GM12878 (cell line): ENCODE data around the gene GNA15. TPM values are rescaled to one million over a fixed set of nuclear protein-coding genes. Genes with fewer than 3 reads are reported as not detected.

ENCODE experiments used
- BMI1 ChIP-seq: fragments of 450-650 bp; IDR thresholded peaks from 2 replicates; pipeline ENCODE4 v1.6.1; 2016; ENCODE audit warnings: mild to moderate bottlenecking, moderate library complexity, borderline replicate concordance
- BRCA1 ChIP-seq: IDR thresholded peaks from 2 replicates; pipeline ENCODE4 v1.6.1; 2011; ENCODE audit warnings: low read depth, low read length, improper control_type of control experiment
- CEBPB ChIP-seq, 2 experiments: fragments of 150-350 bp in 1 of 2; IDR thresholded peaks; 2 replicates each; pipeline ENCODE4 v1.6.1; 2012 to 2014; ENCODE audit warnings: low read depth in 2 of 2, low read length in 2 of 2, borderline replicate concordance in 1 of 2, inconsistent platforms in 1 of 2
- CHD2 ChIP-seq: IDR thresholded peaks from 2 replicates; pipeline ENCODE4 v1.6.1; 2011; ENCODE audit warnings: low read depth, low read length, improper control_type of control experiment, borderline replicate concordance
- E4F1 ChIP-seq: fragments of 450-650 bp; IDR thresholded peaks from 2 replicates; pipeline ENCODE4 v1.6.1; 2018; ENCODE audit warnings: borderline replicate concordance, mild to moderate bottlenecking; ENCODE audit not compliant: partially characterized antibody
- EP300 ChIP-seq, 2 experiments: fragments of 150-350 bp in 1 of 2; IDR thresholded peaks; 2 replicates each; pipeline ENCODE4 v1.6.1; 2011 to 2012; ENCODE audit warnings: low read depth in 2 of 2, low read length in 2 of 2, borderline replicate concordance in 1 of 2, improper control_type of control experiment in 1 of 2, inconsistent platforms in 1 of 2; ENCODE audit not compliant: control insufficient read depth in 1 of 2
- HDAC6 ChIP-seq: fragments of 200-600 bp; sonication (generic); IDR thresholded peaks from one replicate; pipeline ENCODE4 v1.8.0; 2017; ENCODE audit warnings: antibody characterized with exemption; ENCODE audit not compliant: unreplicated experiment
- IRF4 ChIP-seq: IDR thresholded peaks from 2 replicates; pipeline ENCODE4 v1.6.1; 2011; ENCODE audit warnings: low read depth, low read length
- IRF5 ChIP-seq: fragments of 450-650 bp; IDR thresholded peaks from 2 replicates; pipeline ENCODE4 v1.6.1; 2017; ENCODE audit warnings: borderline replicate concordance
- JUND ChIP-seq: IDR thresholded peaks from 2 replicates; pipeline ENCODE4 v1.6.1; 2012; ENCODE audit warnings: low read depth, mild to moderate bottlenecking, low read length, improper control_type of control experiment, moderate library complexity
- NKRF ChIP-seq: fragments of 450-650 bp; conservative IDR thresholded peaks from 2 replicates; pipeline ENCODE4 v1.6.1; 2017; ENCODE audit warnings: mild to moderate bottlenecking, moderate library complexity
- NR2F1 ChIP-seq: fragments of 450-650 bp; conservative IDR thresholded peaks from 2 replicates; pipeline ENCODE4 v1.6.1; 2017; ENCODE audit warnings: mild to moderate bottlenecking
- PBX3 ChIP-seq: IDR thresholded peaks from 2 replicates; pipeline ENCODE4 v1.6.1; 2011; ENCODE audit warnings: mild to moderate bottlenecking, low read depth, low read length, moderate library complexity; ENCODE audit not compliant: insufficient replicate concordance
- PKNOX1 ChIP-seq: fragments of 450-650 bp; IDR thresholded peaks from 2 replicates; pipeline ENCODE4 v1.6.1; 2016; ENCODE audit warnings: mild to moderate bottlenecking
- POLR2AphosphoS5 ChIP-seq: IDR thresholded peaks from 2 replicates; pipeline ENCODE4 v1.6.1; 2011; ENCODE audit warnings: mild to moderate bottlenecking, low read length, inconsistent platforms
- SMARCA5 ChIP-seq: fragments of 450-650 bp; IDR thresholded peaks from 2 replicates; pipeline ENCODE4 v1.6.1; 2017; ENCODE audit warnings: mild to moderate bottlenecking
- SREBF1 ChIP-seq: IDR thresholded peaks from 2 replicates; pipeline ENCODE4 v1.6.1; 2012; ENCODE audit warnings: mild to moderate bottlenecking, low read length
- STAT1 ChIP-seq: fragments of 450-650 bp; conservative IDR thresholded peaks from 2 replicates; pipeline ENCODE4 v1.6.1; 2014; ENCODE audit warnings: antibody characterized with exemption, mild to moderate bottlenecking
- TAF1 ChIP-seq: IDR thresholded peaks from 2 replicates; pipeline ENCODE4 v1.6.1; 2011; ENCODE audit warnings: mild to moderate bottlenecking, low read depth, low read length, borderline replicate concordance
- USF2 ChIP-seq: IDR thresholded peaks from 2 replicates; pipeline ENCODE4 v1.6.1; 2011; ENCODE audit warnings: low read depth, low read length, improper control_type of control experiment, borderline replicate concordance
- ZNF274 ChIP-seq: IDR thresholded peaks from one replicate; pipeline ENCODE4 v1.8.0; 2011; ENCODE audit not compliant: insufficient read length, insufficient read depth
- ZSCAN29 ChIP-seq: fragments of 450-650 bp; IDR thresholded peaks from 2 replicates; pipeline ENCODE4 v1.6.1; 2017; ENCODE audit warnings: mild to moderate bottlenecking, moderate library complexity
- polyA plus RNA-seq, 11 experiments: library from polyadenylated mRNA; depleted of rRNA in 4 of 11; unstranded in 6 of 11; stranded (reverse) in 5 of 11; fragments of >200 nt; fragmentation: Nextera tagmentation in 4 of 11; fragmentation: Illumina TruSeq in 1 of 11; extraction: Ambion mirVana in 4 of 11; extraction: Trizol in 1 of 11; gene quantifications; 1 replicate in 1 of 11; 2 replicates in 10 of 11; pipeline versions ENCODE4 v1.2.1 to v1.2.3, GENCODE V29; 2011 to 2016; ENCODE audit warnings: inconsistent platforms in 2 of 11, missing spikeins in 2 of 11, low read depth in 1 of 11
- total RNA-seq, 4 experiments: library from RNA; depleted of rRNA in 3 of 4; stranded (reverse); fragments of >200 nt in 3 of 4; fragmentation: Illumina TruSeq in 1 of 4; extraction: Trizol in 1 of 4; gene quantifications; 2 replicates each; pipeline versions ENCODE4 v1.2.1 to v1.2.3, GENCODE V29; 2013 to 2021

GNA15 gene
- total and polyA plus RNA-seq, 10 of the 15 experiments (the other 5 are each of a cell fraction or from before 2014, with no cell fraction given), result 0.42 to 18.0 (median 9.4) TPM

- no peak for TF ChIP-seq E4F1
- no peak for TF ChIP-seq EP300 (IDR thresholded peaks at IDR 0.05; ENCODE audit: borderline replicate concordance in 1 of 2, control insufficient read depth in 1 of 2, low read depth in 2 of 2, low read length in 2 of 2)
- no peak for TF ChIP-seq JUND
- no peak for TF ChIP-seq ZSCAN29
- TF ChIP-seq ZNF274, result no peak
- no peak for TF ChIP-seq BMI1
- no peak for TF ChIP-seq USF2
- TF ChIP-seq PBX3, result no peak
- no peak for TF ChIP-seq PKNOX1
- TF ChIP-seq IRF4, result no peak
- TF ChIP-seq SREBF1, result 0 out of 2 replicates have a peak, but pooled peaks have one; percentile 24
- TF ChIP-seq CHD2, result no peak
- no peak for TF ChIP-seq CEBPB (IDR thresholded peaks at IDR 0.05; ENCODE audit: borderline replicate concordance in 1 of 2, low read depth in 2 of 2, low read length in 2 of 2)
- TF ChIP-seq SMARCA5, result 0 out of 2 replicates have a peak, but pooled peaks have one; percentile 38
- TF ChIP-seq IRF5, result no peak
- no peak for TF ChIP-seq NR2F1
- no peak for TF ChIP-seq POLR2AphosphoS5
- no peak for TF ChIP-seq STAT1
- no peak for TF ChIP-seq BRCA1
- TF ChIP-seq TAF1, result no peak
- TF ChIP-seq NKRF, result peak; percentile 99
- no peak for TF ChIP-seq HDAC6
These were observed 49.1 kb downstream of the GNA15 start (continued) for GRCh38 chr19:3184847-3185460.
